ENCODE results near the gene PRX. TPM values are rescaled to one million over a fixed set of nuclear protein-coding genes. Genes with fewer than 3 reads are reported as not detected.

PRX gene
- total RNA-seq, 1 experiment from 2014 or later = 6.6 TPM

DNA sequence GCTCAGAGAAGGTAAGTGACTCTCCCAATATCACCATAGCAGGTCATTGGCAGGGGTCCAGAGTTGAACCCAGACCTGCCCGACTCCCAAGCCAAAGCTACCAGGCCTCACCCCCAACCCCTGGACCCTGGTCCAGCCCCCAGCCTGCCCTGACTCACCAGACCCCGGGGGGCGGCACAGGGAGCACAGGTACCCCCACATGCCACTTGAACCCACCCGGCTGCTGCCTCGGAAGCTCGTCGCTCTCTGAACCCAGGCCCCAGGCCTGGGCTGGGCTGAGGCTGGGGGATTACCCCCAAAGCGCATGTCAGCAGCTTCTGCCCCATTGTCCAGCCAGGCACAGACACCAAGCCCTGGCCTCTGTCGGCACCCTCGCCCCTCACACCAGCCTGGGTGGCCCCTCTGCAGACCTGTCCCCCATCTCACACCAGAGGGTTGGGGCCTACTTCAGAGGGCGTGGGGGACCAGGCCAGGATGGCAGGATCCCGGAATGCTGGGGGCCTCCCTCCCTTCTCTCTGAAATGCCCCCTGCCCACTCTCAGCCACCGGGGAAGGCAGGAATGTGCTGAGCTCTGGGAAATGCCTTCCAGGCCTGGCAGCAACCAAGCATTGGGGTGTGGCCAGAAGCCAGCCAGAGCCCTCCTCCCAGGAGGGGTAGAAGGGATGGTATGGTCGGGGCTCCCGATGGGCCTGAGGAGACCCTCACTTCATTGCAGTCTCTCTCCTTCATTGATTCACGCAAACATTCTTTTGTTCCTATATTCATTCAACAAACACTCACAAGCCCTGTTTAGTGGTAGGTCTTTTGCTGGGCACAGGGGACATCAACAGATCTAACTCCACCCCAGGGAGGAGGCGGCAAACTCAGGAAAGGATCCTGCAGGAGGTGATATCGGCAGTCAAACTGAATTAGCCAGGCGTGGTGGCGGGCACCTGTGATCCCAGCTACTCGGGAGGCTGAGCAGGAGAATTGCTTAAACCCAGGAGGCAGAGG, 1.7 kb upstream of the PRX start:
- no peak overlapping the region for H3K27ac ChIP-seq
- intact Hi-C loops (cut with micrococcal nuclease; ENCODE audit: unreplicated experiment) = no loop called here
- H3K27me3 ChIP-seq (ENCODE audit: insufficient read depth, low read depth) = no peaks in the 10 kb centered on the region
- H3K4me2 ChIP-seq = no peak overlapping the region
- no peaks in the 10 kb centered on the region for H4K20me1 ChIP-seq (ENCODE audit: insufficient read depth)
- POLR2A ChIA-PET (ENCODE audit: unreplicated experiment) = interaction anchor here (0.6 kb wide), 1 partner anchor 34 kb away, joined by 4 read pairs; no protein-coding TSS in a partner anchor
- no TSS peak for BruUV-seq (replicated peaks)
- DNase-seq = no peak
- H3K4me3 ChIP-seq = no peak overlapping the region
- no peaks in the 10 kb centered on the region; the same call in 1 of the 2 replicates for H3K4me1 ChIP-seq (replicated peaks; ENCODE audit: insufficient read depth)
- H3K9me2 ChIP-seq (ENCODE audit: insufficient read depth) = no peaks in the 10 kb centered on the region
- CTCF ChIA-PET = interaction anchor here (0.5 kb wide), 1 partner anchor 251 kb away, joined by 6 read pairs; no protein-coding TSS in a partner anchor
- H3F3A ChIP-seq (ENCODE audit: insufficient read depth, low read depth) = peaks cover 14% of the 10 kb centered on the region
- no peak overlapping the region for H2AFZ ChIP-seq
- H3K9me3 ChIP-seq (ENCODE audit: insufficient read depth, low read depth) = no peaks in the 10 kb centered on the region
- no peaks in the 10 kb centered on the region for H3K36me3 ChIP-seq (ENCODE audit: low read depth)
- no peaks in the 10 kb centered on the region for H3K79me2 ChIP-seq (ENCODE audit: low read depth)
- no peak for TF ChIP-seq EZH2 (IDR thresholded peaks at IDR 0.05; ENCODE audit: low read depth)
- TF ChIP-seq, protein P1, sequence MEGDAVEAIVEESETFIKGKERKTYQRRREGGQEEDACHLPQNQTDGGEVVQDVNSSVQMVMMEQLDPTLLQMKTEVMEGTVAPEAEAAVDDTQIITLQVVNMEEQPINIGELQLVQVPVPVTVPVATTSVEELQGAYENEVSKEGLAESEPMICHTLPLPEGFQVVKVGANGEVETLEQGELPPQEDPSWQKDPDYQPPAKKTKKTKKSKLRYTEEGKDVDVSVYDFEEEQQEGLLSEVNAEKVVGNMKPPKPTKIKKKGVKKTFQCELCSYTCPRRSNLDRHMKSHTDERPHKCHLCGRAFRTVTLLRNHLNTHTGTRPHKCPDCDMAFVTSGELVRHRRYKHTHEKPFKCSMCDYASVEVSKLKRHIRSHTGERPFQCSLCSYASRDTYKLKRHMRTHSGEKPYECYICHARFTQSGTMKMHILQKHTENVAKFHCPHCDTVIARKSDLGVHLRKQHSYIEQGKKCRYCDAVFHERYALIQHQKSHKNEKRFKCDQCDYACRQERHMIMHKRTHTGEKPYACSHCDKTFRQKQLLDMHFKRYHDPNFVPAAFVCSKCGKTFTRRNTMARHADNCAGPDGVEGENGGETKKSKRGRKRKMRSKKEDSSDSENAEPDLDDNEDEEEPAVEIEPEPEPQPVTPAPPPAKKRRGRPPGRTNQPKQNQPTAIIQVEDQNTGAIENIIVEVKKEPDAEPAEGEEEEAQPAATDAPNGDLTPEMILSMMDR (conservative IDR thresholded peaks at IDR 0.05) = no peak

- no peak for DNase-seq
- Histone ChIP-seq H3K27me3 (ENCODE audit: insufficient read depth, low read depth) (no peaks in the 10 kb centered on the region), H4K20me1 (ENCODE audit: insufficient read depth) (no peaks in the 10 kb centered on the region), H2AFZ (no peak overlapping the region), H3K9me2 (ENCODE audit: insufficient read depth) (no peaks in the 10 kb centered on the region), H3K36me3 (ENCODE audit: low read depth) (no peaks in the 10 kb centered on the region), H3K27ac (no peak overlapping the region), H3K9me3 (ENCODE audit: insufficient read depth, low read depth) (no peaks in the 10 kb centered on the region), H3K4me3 (no peak overlapping the region), H3K4me1 (replicated peaks; ENCODE audit: insufficient read depth) (no peaks in the 10 kb centered on the region; the same call in 1 of the 2 replicates), H3K4me2 (no peak overlapping the region), H3K79me2 (ENCODE audit: low read depth) (no peaks in the 10 kb centered on the region), H3F3A (ENCODE audit: insufficient read depth, low read depth) (peaks cover 14% of the 10 kb centered on the region)
- CTCF ChIA-PET = interaction anchor here (0.5 kb wide), 1 partner anchor 8 kb away, joined by 3 read pairs; no protein-coding TSS in a partner anchor
- intact Hi-C loops (cut with micrococcal nuclease; ENCODE audit: unreplicated experiment) = no loop called here
- no TSS peak for BruUV-seq (replicated peaks)
- POLR2A ChIA-PET (ENCODE audit: unreplicated experiment) = interaction anchor here (0.6 kb wide), 1 partner anchor 111 kb away, joined by 5 read pairs; no protein-coding TSS in a partner anchor
- no peak for TF ChIP-seq EZH2 (IDR thresholded peaks at IDR 0.05; ENCODE audit: low read depth)
- TF ChIP-seq, protein P1 (conservative IDR thresholded peaks at IDR 0.05) = no peak
These were observed 312 bp downstream of the PRX start for GRCh38 chr19:40412866-40413265.

GRCh38 chr19:40411958-40412499, 1.1 kb downstream of the PRX start:
- H3K4me2 ChIP-seq = no peak overlapping the region
- H3K4me1 ChIP-seq (replicated peaks; ENCODE audit: insufficient read depth) = no peaks in the 10 kb centered on the region; the same call in 1 of the 2 replicates
- no peaks in the 10 kb centered on the region for H4K20me1 ChIP-seq (ENCODE audit: insufficient read depth)
- H2AFZ ChIP-seq = no peak overlapping the region
- no TSS peak for BruUV-seq (replicated peaks)
- no peak for TF ChIP-seq EZH2 (IDR thresholded peaks at IDR 0.05; ENCODE audit: low read depth)
- TF ChIP-seq, protein P1 (conservative IDR thresholded peaks at IDR 0.05) = no peak
- ChIA-PET CTCF (interaction anchor here (0.6 kb wide), 1 partner anchor 223 kb away, joined by 3 read pairs; no protein-coding TSS in a partner anchor), POLR2A (ENCODE audit: unreplicated experiment) (no interaction called here)
- no peak for DNase-seq
- intact Hi-C loops (cut with micrococcal nuclease; ENCODE audit: unreplicated experiment) = no loop called here
- no peak overlapping the region for H3K27ac ChIP-seq
- H3K9me2 ChIP-seq (ENCODE audit: insufficient read depth) = no peaks in the 10 kb centered on the region
- H3K36me3 ChIP-seq (ENCODE audit: low read depth) = no peaks in the 10 kb centered on the region
- no peak overlapping the region for H3K4me3 ChIP-seq
- H3K79me2 ChIP-seq (ENCODE audit: low read depth) = no peaks in the 10 kb centered on the region
- H3K27me3 ChIP-seq (ENCODE audit: insufficient read depth, low read depth) = no peaks in the 10 kb centered on the region
- peaks cover 14% of the 10 kb centered on the region for H3F3A ChIP-seq (ENCODE audit: insufficient read depth, low read depth)
- no peaks in the 10 kb centered on the region for H3K9me3 ChIP-seq (ENCODE audit: insufficient read depth, low read depth)
